K562 (cell line): ENCODE data around the gene ATIC. TPM values are rescaled to one million over a fixed set of nuclear protein-coding genes. Genes with fewer than 3 reads are reported as not detected.

Experiments used
- MCM3 ChIP-seq: fragments of 450-650 bp; IDR thresholded peaks from 2 replicates; pipeline ENCODE4 v1.6.1; 2016
- MED1 ChIP-seq: sonication (generic); formaldehyde crosslinking; IDR thresholded peaks from 2 replicates; pipeline ENCODE4 v1.8.1; 2023; ENCODE audit warnings: missing genetic modification reagents, borderline replicate concordance
- POLR2B ChIP-seq: fragments of 450-650 bp; IDR thresholded peaks from 2 replicates; pipeline ENCODE4 v1.6.1; 2018; ENCODE audit warnings: low read depth; ENCODE audit not compliant: partially characterized antibody
- POLR3A ChIP-seq: IDR thresholded peaks from 2 replicates; pipeline ENCODE4 v1.6.1; 2011; ENCODE audit warnings: borderline replicate concordance, mild to moderate bottlenecking, moderate library complexity; ENCODE audit not compliant: insufficient read length, insufficient read depth; ENCODE audit errors: extremely low read depth
- RHOXF2B ChIP-seq: fragments of 250-450 bp; sonication (Bioruptor Pico); conservative IDR thresholded peaks from 2 replicates; pipeline ENCODE4 v1.5.1; 2021
- SMAD3 ChIP-seq: fragments of 450-650 bp; formaldehyde crosslinking; conservative IDR thresholded peaks from 2 replicates; pipeline ENCODE4 v1.4.0; 2020; ENCODE audit warnings: mild to moderate bottlenecking
- SMARCA4 ChIP-seq: fragments of 450-650 bp; IDR thresholded peaks from 2 replicates; pipeline ENCODE4 v1.6.1; 2016
- ZNF3 ChIP-seq: fragments of 250-450 bp; sonication (Bioruptor Pico); IDR thresholded peaks from 2 replicates; pipeline ENCODE4 v1.5.0; 2021; ENCODE audit warnings: mild to moderate bottlenecking, moderate library complexity
- polyA plus RNA-seq, 8 experiments: library from polyadenylated mRNA; depleted of rRNA in 4 of 8; stranded (reverse) in 5 of 8; unstranded in 3 of 8; fragments of >200 nt; fragmentation: Nextera tagmentation in 2 of 8; fragmentation: Illumina TruSeq in 1 of 8; extraction: Ambion mirVana in 2 of 8; extraction: Trizol in 1 of 8; gene quantifications; 2 replicates each; pipeline versions ENCODE4 v1.2.1 to v1.2.3, GENCODE V29; 2011 to 2014; ENCODE audit warnings: inconsistent platforms in 1 of 8, missing spikeins in 1 of 8
- total RNA-seq, 7 experiments: library from RNA; depleted of rRNA in 6 of 7; stranded (reverse); fragments of >200 nt in 6 of 7; fragmentation: Illumina TruSeq in 2 of 7; extraction: Trizol in 2 of 7; gene quantifications; 2 replicates each; pipeline versions ENCODE4 v1.2.1 to v1.2.3, GENCODE V29; 2011 to 2021; ENCODE audit warnings: low replicate concordance in 1 of 7
- TF ChIP-seq, protein P1 (sequence below): fragments of 200-800 bp; sonication (Bioruptor generic); IDR thresholded peaks from 2 replicates; pipeline ENCODE4 v1.6.1; 2016; ENCODE audit warnings: missing genetic modification characterization, missing compliant biosample characterization
- TF ChIP-seq, protein P2 (sequence below): fragments of 250-450 bp; sonication (Bioruptor Pico); IDR thresholded peaks from 2 replicates; pipeline ENCODE4 v1.8.0; 2022; ENCODE audit warnings: inconsistent platforms, mild to moderate bottlenecking, moderate library complexity, borderline replicate concordance

The ATIC gene
- total and polyA plus RNA-seq, 9 of the 15 experiments (the other 6 are each of a cell fraction or from before 2014, with no cell fraction given) = 45.6 to 480 (median 212) TPM

DNA sequence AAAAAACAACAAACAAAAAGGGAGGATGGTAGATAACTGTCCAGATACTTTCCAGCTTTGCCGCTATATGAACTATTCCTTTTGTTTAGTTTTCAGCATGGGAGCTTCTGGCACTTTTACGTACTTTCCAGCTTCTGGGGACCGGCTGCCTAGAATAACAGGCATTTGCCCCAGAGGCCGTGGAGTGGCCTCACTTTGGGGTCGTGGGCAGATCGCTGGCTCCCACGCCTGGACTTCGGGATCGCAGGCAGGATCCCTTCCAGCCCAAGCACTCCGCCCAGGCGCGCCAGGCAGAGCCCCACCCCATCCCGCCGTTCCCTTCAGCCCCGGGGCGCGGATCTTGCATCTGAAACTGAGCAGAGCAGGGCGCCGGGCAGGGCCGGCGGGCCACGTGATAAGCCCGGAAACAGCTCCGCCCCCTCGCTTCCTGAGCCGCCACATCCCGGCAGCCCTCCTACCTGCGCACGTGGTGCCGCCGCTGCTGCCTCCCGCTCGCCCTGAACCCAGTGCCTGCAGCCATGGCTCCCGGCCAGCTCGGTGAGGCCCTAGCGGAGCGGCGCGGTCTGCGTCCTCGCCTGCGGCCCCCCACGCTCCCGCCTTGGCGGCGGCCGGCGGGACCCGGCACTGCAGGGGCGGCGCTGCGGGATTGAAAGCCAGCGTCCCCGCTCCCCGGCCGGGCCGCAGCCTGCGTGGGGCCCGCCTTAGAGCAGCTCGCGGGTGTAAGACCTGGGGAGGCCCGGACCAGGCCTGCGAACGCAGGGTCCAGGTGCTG lies at the start of gene ATIC (continued):
- TF ChIP-seq, protein P1, sequence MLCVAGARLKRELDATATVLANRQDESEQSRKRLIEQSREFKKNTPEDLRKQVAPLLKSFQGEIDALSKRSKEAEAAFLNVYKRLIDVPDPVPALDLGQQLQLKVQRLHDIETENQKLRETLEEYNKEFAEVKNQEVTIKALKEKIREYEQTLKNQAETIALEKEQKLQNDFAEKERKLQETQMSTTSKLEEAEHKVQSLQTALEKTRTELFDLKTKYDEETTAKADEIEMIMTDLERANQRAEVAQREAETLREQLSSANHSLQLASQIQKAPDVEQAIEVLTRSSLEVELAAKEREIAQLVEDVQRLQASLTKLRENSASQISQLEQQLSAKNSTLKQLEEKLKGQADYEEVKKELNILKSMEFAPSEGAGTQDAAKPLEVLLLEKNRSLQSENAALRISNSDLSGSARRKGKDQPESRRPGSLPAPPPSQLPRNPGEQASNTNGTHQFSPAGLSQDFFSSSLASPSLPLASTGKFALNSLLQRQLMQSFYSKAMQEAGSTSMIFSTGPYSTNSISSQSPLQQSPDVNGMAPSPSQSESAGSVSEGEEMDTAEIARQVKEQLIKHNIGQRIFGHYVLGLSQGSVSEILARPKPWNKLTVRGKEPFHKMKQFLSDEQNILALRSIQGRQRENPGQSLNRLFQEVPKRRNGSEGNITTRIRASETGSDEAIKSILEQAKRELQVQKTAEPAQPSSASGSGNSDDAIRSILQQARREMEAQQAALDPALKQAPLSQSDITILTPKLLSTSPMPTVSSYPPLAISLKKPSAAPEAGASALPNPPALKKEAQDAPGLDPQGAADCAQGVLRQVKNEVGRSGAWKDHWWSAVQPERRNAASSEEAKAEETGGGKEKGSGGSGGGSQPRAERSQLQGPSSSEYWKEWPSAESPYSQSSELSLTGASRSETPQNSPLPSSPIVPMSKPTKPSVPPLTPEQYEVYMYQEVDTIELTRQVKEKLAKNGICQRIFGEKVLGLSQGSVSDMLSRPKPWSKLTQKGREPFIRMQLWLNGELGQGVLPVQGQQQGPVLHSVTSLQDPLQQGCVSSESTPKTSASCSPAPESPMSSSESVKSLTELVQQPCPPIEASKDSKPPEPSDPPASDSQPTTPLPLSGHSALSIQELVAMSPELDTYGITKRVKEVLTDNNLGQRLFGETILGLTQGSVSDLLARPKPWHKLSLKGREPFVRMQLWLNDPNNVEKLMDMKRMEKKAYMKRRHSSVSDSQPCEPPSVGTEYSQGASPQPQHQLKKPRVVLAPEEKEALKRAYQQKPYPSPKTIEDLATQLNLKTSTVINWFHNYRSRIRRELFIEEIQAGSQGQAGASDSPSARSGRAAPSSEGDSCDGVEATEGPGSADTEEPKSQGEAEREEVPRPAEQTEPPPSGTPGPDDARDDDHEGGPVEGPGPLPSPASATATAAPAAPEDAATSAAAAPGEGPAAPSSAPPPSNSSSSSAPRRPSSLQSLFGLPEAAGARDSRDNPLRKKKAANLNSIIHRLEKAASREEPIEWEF (CRISPR knock-in tag) = no peak
- TF ChIP-seq ZNF3 = no peak
- TF ChIP-seq MCM3 = no peak
- TF ChIP-seq SMARCA4 = 0 out of 2 replicates have a peak, but pooled peaks have one; percentile 47
- no peak for TF ChIP-seq MED1 (CRISPR knock-in tag)
- peak; percentile 36 for TF ChIP-seq POLR2B
- TF ChIP-seq, protein P2, sequence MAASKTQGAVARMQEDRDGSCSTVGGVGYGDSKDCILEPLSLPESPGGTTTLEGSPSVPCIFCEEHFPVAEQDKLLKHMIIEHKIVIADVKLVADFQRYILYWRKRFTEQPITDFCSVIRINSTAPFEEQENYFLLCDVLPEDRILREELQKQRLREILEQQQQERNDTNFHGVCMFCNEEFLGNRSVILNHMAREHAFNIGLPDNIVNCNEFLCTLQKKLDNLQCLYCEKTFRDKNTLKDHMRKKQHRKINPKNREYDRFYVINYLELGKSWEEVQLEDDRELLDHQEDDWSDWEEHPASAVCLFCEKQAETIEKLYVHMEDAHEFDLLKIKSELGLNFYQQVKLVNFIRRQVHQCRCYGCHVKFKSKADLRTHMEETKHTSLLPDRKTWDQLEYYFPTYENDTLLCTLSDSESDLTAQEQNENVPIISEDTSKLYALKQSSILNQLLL (CRISPR knock-in tag) = no peak
- no peak for TF ChIP-seq SMAD3 (CRISPR knock-in tag)
- TF ChIP-seq RHOXF2B (CRISPR knock-in tag) = no peak
- TF ChIP-seq POLR3A = no peak
- TF ChIP-seq, all 486 proteins: peak for 124
